H9 (cell line): ENCODE data around the gene RUNDC1. TPM values are rescaled to one million over a fixed set of nuclear protein-coding genes. Genes with fewer than 3 reads are reported as not detected.

Source experiments
- DNase-seq: peaks from one replicate; pipeline ENCODE4 v3.0.0-alpha.2; 2017
- H2AFZ ChIP-seq: one replicate; pipeline ENCODE4 v1.6.1; 2013; ENCODE audit warnings: mild to moderate bottlenecking, low read length, control low read depth, moderate library complexity
- H2AK5ac ChIP-seq: 2 replicates; pipeline ENCODE4 v1.6.1; 2013; ENCODE audit warnings: low read length, control low read depth, mixed read lengths; ENCODE audit not compliant: insufficient read length
- H2BK120ac ChIP-seq: one replicate; pipeline ENCODE4 v1.6.1; 2013; ENCODE audit warnings: low read depth, mild to moderate bottlenecking, low read length, control low read depth, inconsistent platforms; ENCODE audit not compliant: poor library complexity, severe bottlenecking
- H2BK12ac ChIP-seq: 2 replicates; pipeline ENCODE4 v1.6.1; 2013; ENCODE audit warnings: low read length, control low read depth, mixed read lengths, low read depth; ENCODE audit not compliant: insufficient read length
- H2BK15ac ChIP-seq: 2 replicates; pipeline ENCODE4 v1.6.1; 2013; ENCODE audit warnings: low read depth, low read length, control low read depth
- H2BK20ac ChIP-seq: one replicate; pipeline ENCODE4 v1.6.1; 2013; ENCODE audit warnings: low read depth, mild to moderate bottlenecking, low read length, control low read depth, inconsistent platforms; ENCODE audit not compliant: poor library complexity, severe bottlenecking
- H2BK5ac ChIP-seq: 2 replicates; pipeline ENCODE4 v1.6.1; 2013; ENCODE audit warnings: low read length, control low read depth, mixed read lengths; ENCODE audit not compliant: insufficient read length
- H3K14ac ChIP-seq: 2 replicates; pipeline ENCODE4 v1.6.1; 2013; ENCODE audit warnings: low read length, control low read depth; ENCODE audit not compliant: insufficient read depth
- H3K18ac ChIP-seq: 2 replicates; pipeline ENCODE4 v1.6.1; 2013; ENCODE audit warnings: low read depth, mild to moderate bottlenecking, mixed read lengths, low read length, control low read depth; ENCODE audit not compliant: insufficient read length
- H3K23ac ChIP-seq: 2 replicates; pipeline ENCODE4 v1.6.1; 2013; ENCODE audit warnings: low read length, control low read depth, mixed read lengths, low read depth; ENCODE audit not compliant: insufficient read length
- H3K23me2 ChIP-seq: 2 replicates; pipeline ENCODE4 v1.6.1; 2013; ENCODE audit warnings: low read depth, mild to moderate bottlenecking, mixed read lengths, low read length, control low read depth; ENCODE audit not compliant: insufficient read length, poor library complexity, severe bottlenecking
- H3K27ac ChIP-seq: 2 replicates; pipeline ENCODE4 v1.5.1; 2013; ENCODE audit warnings: low read length, control low read depth, mixed read lengths, low read depth; ENCODE audit not compliant: insufficient read length
- H3K27me3 ChIP-seq: 2 replicates; pipeline ENCODE4 v1.6.1; 2013; ENCODE audit warnings: low read length, control low read depth, inconsistent platforms; ENCODE audit not compliant: insufficient read depth
- H3K4ac ChIP-seq: 2 replicates; pipeline ENCODE4 v1.6.1; 2013; ENCODE audit warnings: low read depth, mild to moderate bottlenecking, control low read depth, inconsistent platforms, low read length, moderate library complexity
- H3K4me1 ChIP-seq: 2 replicates; pipeline ENCODE4 v1.6.1; 2013; ENCODE audit warnings: low read length, control low read depth, inconsistent platforms; ENCODE audit not compliant: insufficient read depth
- H3K4me2 ChIP-seq: 2 replicates; pipeline ENCODE4 v1.6.1; 2013; ENCODE audit warnings: low read length, control low read depth, mixed read lengths; ENCODE audit not compliant: insufficient read length, insufficient read depth
- H3K56ac ChIP-seq: 2 replicates; pipeline ENCODE4 v1.6.1; 2013; ENCODE audit warnings: low read depth, mild to moderate bottlenecking, mixed read lengths, low read length, control low read depth; ENCODE audit not compliant: insufficient read length
- H3K79me1 ChIP-seq: 2 replicates; pipeline ENCODE4 v1.6.1; 2013; ENCODE audit warnings: low read depth, mild to moderate bottlenecking, moderate library complexity, low read length, control low read depth, inconsistent platforms; ENCODE audit not compliant: insufficient read depth, poor library complexity, severe bottlenecking
- H3K79me2 ChIP-seq: 2 replicates; pipeline ENCODE4 v1.6.1; 2013; ENCODE audit warnings: low read length, control low read depth, inconsistent platforms; ENCODE audit not compliant: insufficient read depth
- H3K9ac ChIP-seq: 2 replicates; pipeline ENCODE4 v1.6.1; 2013; ENCODE audit warnings: low read length, control low read depth, mixed read lengths; ENCODE audit not compliant: insufficient read length; ENCODE audit errors: extremely low read depth
- H3K9me3 ChIP-seq: one replicate; pipeline ENCODE4 v1.6.1; 2013; ENCODE audit warnings: low read depth, low read length, inconsistent platforms; ENCODE audit not compliant: control insufficient read depth
- H3T11ph ChIP-seq: one replicate; pipeline ENCODE4 v1.6.1; 2013; ENCODE audit warnings: mild to moderate bottlenecking, low read length, control low read depth, inconsistent platforms
- H4K20me1 ChIP-seq: one replicate; pipeline ENCODE4 v1.6.1; 2013; ENCODE audit not compliant: control insufficient read depth, insufficient read length, insufficient read depth
- H4K5ac ChIP-seq: 2 replicates; pipeline ENCODE4 v1.6.1; 2013; ENCODE audit warnings: low read depth, mild to moderate bottlenecking, mixed read lengths, low read length, control low read depth; ENCODE audit not compliant: insufficient read length
- H4K8ac ChIP-seq: replicated peaks from 2 replicates; pipeline ENCODE4 v1.6.1; 2013; ENCODE audit warnings: low read length, control low read depth, mixed read lengths, low read depth; ENCODE audit not compliant: insufficient read length
- H4K91ac ChIP-seq: 2 replicates; pipeline ENCODE4 v1.6.1; 2013; ENCODE audit warnings: low read depth, mild to moderate bottlenecking, moderate library complexity, mixed read lengths, low read length, control low read depth; ENCODE audit not compliant: insufficient read length
- H3K27ac Mint-ChIP-seq, 3 experiments: 2 replicates in 2 of 3; 3 replicates in 1 of 3; pipeline ENCODE4 v1.8.0; 2020 to 2021; ENCODE audit warnings: mixed read lengths in 3 of 3, mild to moderate bottlenecking in 1 of 3, moderate library complexity in 1 of 3
- H3K27me3 Mint-ChIP-seq: 2 replicates; pipeline ENCODE4 v1.8.0; 2021; ENCODE audit warnings: low read depth, mild to moderate bottlenecking, moderate library complexity, mixed read lengths
- H3K36me3 Mint-ChIP-seq, 3 experiments: 2 replicates in 2 of 3; 3 replicates in 1 of 3; pipeline ENCODE4 v1.8.0; 2020 to 2021; ENCODE audit warnings: low read depth in 3 of 3, mixed read lengths in 3 of 3; ENCODE audit not compliant: insufficient read depth in 1 of 3
- H3K4me1 Mint-ChIP-seq, 2 experiments: 2 replicates each; pipeline ENCODE4 v1.8.0; 2020; ENCODE audit warnings: mixed read lengths in 2 of 2
- H3K4me3 Mint-ChIP-seq, 2 experiments: 2 replicates in 1 of 2; 3 replicates in 1 of 2; pipeline ENCODE4 v1.8.0; 2020 to 2021; ENCODE audit warnings: mild to moderate bottlenecking in 2 of 2, mixed read lengths in 2 of 2, moderate library complexity in 1 of 2
- H3K9me3 Mint-ChIP-seq, 2 experiments: 2 replicates in 1 of 2; 3 replicates in 1 of 2; pipeline ENCODE4 v1.8.0; 2020; ENCODE audit warnings: mild to moderate bottlenecking in 2 of 2, mixed read lengths in 2 of 2, moderate library complexity in 1 of 2
- CTCF ChIP-seq: fragments of 200-600 bp; sonication (generic); conservative IDR thresholded peaks from 3 replicates; pipeline ENCODE4 v1.8.0; 2021; ENCODE audit warnings: antibody characterized with exemption, mild to moderate bottlenecking
- WGBS: extraction: QIAGEN DNeasy Blood & Tissue Kit; methylation state at CpG from one replicate; pipeline ENCODE4 v1.1.7; 2013; ENCODE audit warnings: missing lambda C conversion rate, low lambda C conversion rate, mixed read lengths; ENCODE audit not compliant: insufficient read length; ENCODE audit errors: extremely low coverage; 5-methylcytosine and 5-hydroxymethylcytosine counted together
- total RNA-seq: library from RNA; stranded (reverse); gene quantifications from 2 replicates; pipeline ENCODE4 v1.2.1, GENCODE V29; 2021

Gene RUNDC1
- total RNA-seq, 1 experiment from 2014 or later: 18.8 TPM

DNA sequence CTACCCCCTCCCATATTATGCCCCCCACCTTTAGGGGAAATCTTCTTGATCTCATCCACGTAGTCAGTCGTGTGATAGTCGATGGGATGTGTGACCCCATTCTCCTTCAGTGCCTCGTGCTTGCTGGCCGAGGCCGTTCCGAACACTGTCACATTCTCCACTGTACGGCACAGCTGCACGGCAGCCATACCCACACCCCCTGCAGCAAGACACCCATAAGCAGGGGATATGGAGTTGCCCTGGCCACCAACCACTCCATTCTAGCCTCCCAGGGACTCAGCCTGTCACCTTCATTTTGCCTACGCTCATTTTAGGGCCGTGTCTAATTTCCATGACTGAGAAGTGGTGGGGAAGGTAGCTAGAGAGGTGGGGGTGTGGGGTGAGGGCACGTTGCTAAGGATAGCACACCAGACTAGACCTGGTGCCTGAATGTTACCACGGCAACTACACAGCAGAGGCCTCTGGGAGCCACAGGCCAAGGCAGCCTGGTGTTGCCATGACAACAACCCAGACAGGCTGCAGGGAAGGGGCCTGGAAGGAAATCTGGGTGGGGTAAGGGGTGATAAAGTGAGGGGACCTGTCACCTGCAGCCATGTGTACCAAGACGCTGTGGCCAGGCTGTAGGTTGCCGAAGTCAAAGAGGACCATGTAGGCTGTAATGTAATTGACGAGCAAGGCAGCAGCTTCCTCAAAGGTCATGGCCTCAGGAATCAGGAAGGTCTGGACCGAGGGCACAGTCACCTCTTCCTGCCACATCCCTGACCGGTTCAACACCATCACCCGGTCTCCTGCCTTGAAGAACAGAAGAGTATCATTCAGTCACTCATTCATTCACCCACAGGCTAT lies 37.9 kb downstream of the RUNDC1 start:
- no peak overlapping the region for H3K4ac ChIP-seq
- no peak overlapping the region for H3K4me3 Mint-ChIP-seq
- H2AK5ac ChIP-seq: no peak overlapping the region
- H3K27me3 ChIP-seq: no peaks in the 10 kb centered on the region
- H4K5ac ChIP-seq: no peak overlapping the region
- H3K4me1 ChIP-seq: peaks cover 3% of the 10 kb centered on the region
- no peak overlapping the region for H3K18ac ChIP-seq
- H4K8ac ChIP-seq: no peak overlapping the region
- H3K23me2 ChIP-seq: peaks cover 5% of the 10 kb centered on the region
- no peak overlapping the region for H2BK15ac ChIP-seq
- TF ChIP-seq CTCF: no peak
- peaks cover 11 to 47% (median 45%) of the 10 kb centered on the region in 3 experiments; a peak in 6 of 7 replicates for H3K36me3 Mint-ChIP-seq
- H3K27me3 Mint-ChIP-seq: no peaks in the 10 kb centered on the region
- WGBS: no CpG with 5 or more reads among the region's 19 CpGs
- H3K23ac ChIP-seq: no peak overlapping the region
- H3K56ac ChIP-seq: no peak overlapping the region
- no peak overlapping the region for H3K9ac ChIP-seq
- H3K79me2 ChIP-seq: no peaks in the 10 kb centered on the region; the same call in 1 of the 2 replicates
- no peak overlapping the region for H2BK12ac ChIP-seq
- no peak overlapping the region for H3K27ac ChIP-seq
- H3K4me1 Mint-ChIP-seq: peaks cover 30 to 61% of the 10 kb centered on the region in 2 experiments
- H3K9me3 ChIP-seq: no peaks in the 10 kb centered on the region
- H3K9me3 Mint-ChIP-seq: no peaks in the 10 kb centered on the region
- peak overlapping the region in 2 of 3 experiments; percentile 23 to 68; a peak in 3 of 7 replicates for H3K27ac Mint-ChIP-seq
- H3K4me2 ChIP-seq: no peak overlapping the region
- H2BK20ac ChIP-seq: no peak overlapping the region
- no peak overlapping the region for H2BK5ac ChIP-seq
- H2AFZ ChIP-seq: no peak overlapping the region
- H4K20me1 ChIP-seq: no peaks in the 10 kb centered on the region
- H3T11ph ChIP-seq: no peak overlapping the region
- no peak overlapping the region for H3K14ac ChIP-seq
- no peak overlapping the region for H4K91ac ChIP-seq
- peak; percentile 60 for DNase-seq
- H3K79me1 ChIP-seq: no peaks in the 10 kb centered on the region
- no peak overlapping the region for H2BK120ac ChIP-seq
